Left lung (tissue), 10 donors: ENCODE data around the gene SEPTIN5. TPM values are rescaled to one million over a fixed set of nuclear protein-coding genes. Genes with fewer than 3 reads are reported as not detected.
A peak's percentile ranks its signal among the peaks of the same experiment; 100 is the strongest.

Source experiments
- ATAC-seq: fragments of 200-7000 bp; cut with Tn5 transposase; one replicate; pipeline ENCODE4 v1.9.1; 2020; ENCODE audit warnings: moderate library complexity
- DNase-seq, 4 donors: peaks; one replicate each; pipeline ENCODE4 v3.0.0-alpha.2; 2013 to 2020
- H3K27ac ChIP-seq, 2 donors: fragments of 200-600 bp; sonication (generic) in 1 of 2; one replicate each; pipeline versions ENCODE4 v1.5.0 to v1.8.0; 2020 to 2021
- H3K27me3 ChIP-seq, 2 donors: fragments of 200-600 bp; sonication (generic) in 1 of 2; one replicate each; pipeline versions ENCODE4 v1.5.0 to v1.8.0; 2020 to 2021
- H3K36me3 ChIP-seq, 2 donors: fragments of 200-600 bp; sonication (generic) in 1 of 2; one replicate each; pipeline versions ENCODE4 v1.5.0 to v1.8.0; 2020 to 2021
- H3K4me1 ChIP-seq, 2 donors: fragments of 200-600 bp; one replicate each; pipeline ENCODE4 v1.8.0; 2021
- H3K4me3 ChIP-seq, 2 donors: fragments of 200-600 bp; sonication (generic) in 1 of 2; one replicate each; pipeline versions ENCODE4 v1.5.0 to v1.8.0; 2020 to 2021; ENCODE audit warnings: mild to moderate bottlenecking in 1 of 2
- H3K9me3 ChIP-seq, 2 donors: fragments of 200-600 bp; sonication (generic) in 1 of 2; one replicate each; pipeline versions ENCODE4 v1.5.0 to v1.8.0; 2020 to 2021
- intact Hi-C, 2 donors: fragments of 100-400 bp; cut with DNase I; formaldehyde crosslinking; loops; one replicate each; pipeline versions ENCODE4 v1.11.2 to v1.14.2; 2022
- polyA plus RNA-seq, 6 donors: library from polyadenylated mRNA; unstranded; fragments of 120-200 nt; gene quantifications; one replicate each; pipeline ENCODE4 v1.2.1, GENCODE V29; 2013; ENCODE audit not compliant: insufficient read length in 6 of 6
- total RNA-seq, 2 donors: library from RNA; stranded (reverse); fragmentation: NEBNext Ultra II Directional; extraction: Animal tissue kit (Norgen Biotek cat#: 25700); gene quantifications; one replicate each; pipeline ENCODE4 v1.2.1, GENCODE V29; 2021
- TF ChIP-seq, protein P1 (sequence below), 2 donors: fragments of 200-600 bp; sonication (generic) in 1 of 2; IDR thresholded peaks; one replicate each; pipeline versions ENCODE4 v1.5.0 to v1.8.0; 2021; ENCODE audit warnings: antibody characterized with exemption in 2 of 2
- donor health status: DM: no; HTN: yes; CAD: no.
- donor health status: DM: no; HTN: no; CAD: no.

SEPTIN5 gene
- total and polyA plus RNA-seq, 8 donors = 14.6 to 80.0 (median 63.0) TPM

DNA sequence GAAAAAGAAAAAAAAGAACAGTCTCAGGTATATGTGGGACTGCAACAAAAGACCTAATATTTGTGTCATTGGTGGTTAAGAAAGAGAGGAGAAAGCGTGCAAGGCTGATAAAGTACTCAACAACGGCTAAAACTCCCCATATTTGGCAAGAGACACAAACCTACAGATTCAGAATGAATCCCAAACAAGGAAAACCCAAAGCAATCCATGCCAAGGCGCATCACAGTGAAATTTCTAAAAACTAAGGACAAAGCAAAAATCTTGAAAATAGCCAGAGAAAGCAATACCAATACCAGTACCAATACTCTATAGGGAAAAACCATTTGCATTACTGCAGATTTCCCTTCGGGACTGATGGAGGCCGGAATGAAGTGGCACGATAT, 32.4 kb upstream of the SEPTIN5 start:
- intact Hi-C loops = no loop called here
- H3K4me3 ChIP-seq = no peak overlapping the region
- DNase-seq (no peak), ATAC-seq (no peak)
- H3K27me3 ChIP-seq = peaks cover 0 to 36% of the 10 kb centered on the region in 2 donors
- TF ChIP-seq, protein P1, sequence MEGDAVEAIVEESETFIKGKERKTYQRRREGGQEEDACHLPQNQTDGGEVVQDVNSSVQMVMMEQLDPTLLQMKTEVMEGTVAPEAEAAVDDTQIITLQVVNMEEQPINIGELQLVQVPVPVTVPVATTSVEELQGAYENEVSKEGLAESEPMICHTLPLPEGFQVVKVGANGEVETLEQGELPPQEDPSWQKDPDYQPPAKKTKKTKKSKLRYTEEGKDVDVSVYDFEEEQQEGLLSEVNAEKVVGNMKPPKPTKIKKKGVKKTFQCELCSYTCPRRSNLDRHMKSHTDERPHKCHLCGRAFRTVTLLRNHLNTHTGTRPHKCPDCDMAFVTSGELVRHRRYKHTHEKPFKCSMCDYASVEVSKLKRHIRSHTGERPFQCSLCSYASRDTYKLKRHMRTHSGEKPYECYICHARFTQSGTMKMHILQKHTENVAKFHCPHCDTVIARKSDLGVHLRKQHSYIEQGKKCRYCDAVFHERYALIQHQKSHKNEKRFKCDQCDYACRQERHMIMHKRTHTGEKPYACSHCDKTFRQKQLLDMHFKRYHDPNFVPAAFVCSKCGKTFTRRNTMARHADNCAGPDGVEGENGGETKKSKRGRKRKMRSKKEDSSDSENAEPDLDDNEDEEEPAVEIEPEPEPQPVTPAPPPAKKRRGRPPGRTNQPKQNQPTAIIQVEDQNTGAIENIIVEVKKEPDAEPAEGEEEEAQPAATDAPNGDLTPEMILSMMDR (IDR thresholded peaks at IDR 0.05) = no peak
- H3K4me1 ChIP-seq = no peaks in the 10 kb centered on the region
- H3K27ac ChIP-seq = no peak overlapping the region
- no peaks in the 10 kb centered on the region for H3K36me3 ChIP-seq
- no peaks in the 10 kb centered on the region for H3K9me3 ChIP-seq

- Histone ChIP-seq H3K4me3 (no peak overlapping the region), H3K27me3 (peaks cover 0 to 51% of the 10 kb centered on the region in 2 donors), H3K4me1 (peaks cover 0 to 17% of the 10 kb centered on the region in 2 donors), H3K27ac (peak overlapping the region in 1 of 2 donors; percentile 71), H3K36me3 (no peaks in the 10 kb centered on the region), H3K9me3 (no peaks in the 10 kb centered on the region)
- intact Hi-C loops = no loop called here
- no peak for ATAC-seq
- DNase-seq = no peak
- TF ChIP-seq, protein P1 (IDR thresholded peaks at IDR 0.05) = no peak
Measured at GRCh38 chr22:19686946-19687345, 27.4 kb upstream of the SEPTIN5 start.

DNA sequence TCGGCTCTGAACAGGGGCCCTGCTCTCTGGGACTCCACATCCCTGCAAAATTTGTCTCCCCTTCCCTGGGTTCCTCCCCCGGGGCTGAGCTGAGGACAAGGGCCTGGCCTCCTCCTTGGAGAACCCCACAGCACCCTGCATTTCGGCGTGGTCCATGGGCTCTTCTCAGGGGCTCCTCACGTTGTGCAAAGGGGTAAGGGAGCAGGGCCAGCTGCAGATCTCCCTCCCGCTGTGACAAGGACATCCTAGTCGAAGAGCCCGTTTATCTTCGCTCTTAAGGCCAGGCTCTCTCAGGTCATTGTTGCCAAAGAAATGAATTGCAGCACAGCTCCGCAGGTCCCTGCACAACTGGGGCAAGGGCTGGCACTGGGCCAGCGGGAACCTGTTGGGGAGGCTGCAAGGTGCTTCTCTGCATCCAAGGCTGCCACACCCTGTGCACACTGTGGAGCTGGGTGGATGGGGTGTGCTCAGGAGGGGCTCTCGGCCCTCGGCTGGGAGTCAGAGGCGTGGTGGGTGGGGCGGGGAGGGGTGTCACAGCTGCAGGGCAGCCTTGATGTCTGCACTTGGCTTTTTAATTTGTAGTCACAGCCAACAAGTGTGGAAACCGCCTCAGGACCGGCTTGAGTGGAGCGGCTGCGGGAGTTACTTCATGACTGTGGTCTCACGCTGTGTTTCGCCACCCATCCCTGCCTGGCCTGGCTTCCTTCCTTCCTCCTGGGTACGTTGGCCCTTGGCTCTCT, 26.6 kb upstream of the SEPTIN5 start:
- Histone ChIP-seq H3K36me3 (no peaks in the 10 kb centered on the region), H3K27me3 (peaks cover 0 to 48% of the 10 kb centered on the region in 2 donors), H3K4me1 (peaks cover 0 to 17% of the 10 kb centered on the region in 2 donors), H3K9me3 (no peaks in the 10 kb centered on the region), H3K27ac (peak overlapping the region in 1 of 2 donors; percentile 71), H3K4me3 (no peak overlapping the region)
- DNase-seq (peak in 2 of 4 donors; percentile 45 to 89), ATAC-seq (peak; percentile 51)
- TF ChIP-seq, protein P1 (IDR thresholded peaks at IDR 0.05) = no peak
- intact Hi-C loops = no loop called here

DNA sequence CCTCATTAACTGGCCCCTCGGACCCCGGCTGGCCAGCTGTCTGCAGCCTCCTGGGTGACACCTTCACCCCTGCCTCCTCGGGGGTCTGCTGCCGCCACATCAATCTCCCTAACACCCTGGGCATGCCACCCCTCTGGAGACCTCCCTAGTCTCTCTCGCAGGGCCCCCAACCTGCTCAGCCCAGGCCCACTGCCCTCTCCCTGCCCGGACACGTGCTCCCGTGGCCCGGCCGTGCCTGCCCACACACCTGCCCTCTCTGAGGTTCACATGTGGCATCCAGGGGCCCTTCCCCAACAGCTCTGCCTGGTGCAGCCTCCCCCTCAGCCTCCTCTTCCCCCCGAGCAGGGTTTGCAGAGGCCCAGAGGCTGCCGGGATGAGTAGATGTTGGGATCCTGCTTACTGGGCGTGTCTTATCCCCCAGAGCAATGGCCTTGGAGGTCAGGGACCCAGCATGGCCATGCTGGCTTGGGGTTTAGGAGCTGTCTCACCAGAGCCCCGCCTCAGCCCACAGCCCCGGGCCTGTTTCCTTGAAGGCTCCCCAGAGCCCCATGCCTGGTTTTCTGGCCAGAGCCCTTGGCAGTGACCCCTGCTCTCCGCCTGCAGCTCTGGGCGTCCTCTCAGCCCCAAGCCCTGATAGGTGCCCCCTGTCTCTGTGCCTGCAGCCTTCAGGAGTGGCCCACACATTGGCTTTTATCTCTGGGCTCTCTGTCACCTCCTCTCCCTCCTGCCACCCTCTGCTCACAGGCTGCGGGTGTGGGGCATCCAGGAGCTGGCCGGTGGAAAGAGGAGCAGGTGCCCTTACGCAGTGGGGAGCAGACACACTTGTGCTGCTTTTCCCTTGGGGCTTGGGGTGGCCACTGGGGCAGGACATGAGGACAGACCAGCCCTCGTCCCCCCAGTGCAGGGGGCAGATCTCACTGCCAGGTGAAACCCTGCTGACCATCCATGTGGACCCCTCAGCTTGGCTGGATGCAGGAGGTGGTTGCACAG, 25.7 kb upstream of the SEPTIN5 start:
- Histone ChIP-seq H3K9me3 (no peaks in the 10 kb centered on the region), H3K4me3 (no peak overlapping the region), H3K36me3 (no peaks in the 10 kb centered on the region), H3K27me3 (peaks cover 0 to 43% of the 10 kb centered on the region in 2 donors), H3K27ac (peak overlapping the region in 1 of 2 donors; percentile 71), H3K4me1 (peaks cover 0 to 17% of the 10 kb centered on the region in 2 donors)
- TF ChIP-seq, protein P1 (IDR thresholded peaks at IDR 0.05) = no peak
- DNase-seq (no peak), ATAC-seq (no peak)
- intact Hi-C loops = no loop called here

DNA sequence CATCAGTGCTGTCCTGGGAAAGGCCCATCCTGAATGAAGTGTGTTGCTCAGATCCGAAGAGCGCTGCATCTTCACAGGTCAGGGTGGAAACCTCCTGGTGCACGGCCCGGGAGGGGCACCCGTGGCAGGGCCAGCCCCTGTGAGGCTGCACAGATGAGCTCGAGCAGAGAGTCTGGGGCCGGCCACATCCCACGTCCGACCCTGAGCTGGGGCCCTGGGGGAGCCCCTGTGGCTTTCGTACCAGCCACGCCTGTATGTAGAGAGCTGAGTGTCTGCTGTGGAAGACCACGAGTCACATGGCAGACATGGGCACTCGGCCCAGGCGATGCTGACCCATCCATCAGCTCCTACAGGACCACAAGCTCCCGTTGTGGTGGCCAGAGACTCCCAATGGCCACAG, 24.9 kb upstream of the SEPTIN5 start:
- H3K9me3 ChIP-seq = no peaks in the 10 kb centered on the region
- ATAC-seq (no peak), DNase-seq (no peak)
- peaks cover 0 to 43% of the 10 kb centered on the region in 2 donors for H3K27me3 ChIP-seq
- H3K36me3 ChIP-seq = no peaks in the 10 kb centered on the region
- H3K27ac ChIP-seq = no peak overlapping the region
- H3K4me1 ChIP-seq = peaks cover 0 to 17% of the 10 kb centered on the region in 2 donors
- H3K4me3 ChIP-seq = no peak overlapping the region
- intact Hi-C loops = no loop called here
- TF ChIP-seq, protein P1 (IDR thresholded peaks at IDR 0.05) = no peak
